GM12878 (cell line): ENCODE results near the gene ATP2A3. TPM values are rescaled to one million over a fixed set of nuclear protein-coding genes. Genes with fewer than 3 reads are reported as not detected.

ENCODE experiments used
- CREB1 ChIP-seq: IDR thresholded peaks from 2 replicates; pipeline ENCODE4 v1.6.1; 2012; ENCODE audit warnings: low read depth, mild to moderate bottlenecking, inconsistent platforms
- CREM ChIP-seq: IDR thresholded peaks from 2 replicates; pipeline ENCODE4 v1.6.1; 2014; ENCODE audit warnings: antibody characterized with exemption, low read depth
- IKZF1 ChIP-seq: fragments of 450-650 bp; conservative IDR thresholded peaks from 2 replicates; pipeline ENCODE4 v1.6.1; 2017; ENCODE audit warnings: antibody characterized with exemption, mild to moderate bottlenecking
- KDM1A ChIP-seq: fragments of 200-600 bp; sonication (generic); IDR thresholded peaks from 2 replicates; pipeline ENCODE4 v1.6.1; 2016; ENCODE audit warnings: borderline replicate concordance
- MEF2A ChIP-seq: IDR thresholded peaks from 2 replicates; pipeline ENCODE4 v1.6.1; 2011; ENCODE audit warnings: low read depth, mild to moderate bottlenecking, low read length, moderate library complexity; ENCODE audit not compliant: insufficient read depth
- NFIC ChIP-seq: IDR thresholded peaks from 2 replicates; pipeline ENCODE4 v1.6.1; 2012; ENCODE audit warnings: low read depth, mild to moderate bottlenecking, inconsistent platforms, low read length, moderate library complexity
- NR2C1 ChIP-seq: fragments of 450-650 bp; IDR thresholded peaks from 2 replicates; pipeline ENCODE4 v1.6.1; 2017; ENCODE audit warnings: antibody characterized with exemption, mild to moderate bottlenecking, moderate library complexity
- SUZ12 ChIP-seq: fragments of 200-600 bp; sonication (generic); IDR thresholded peaks from one replicate; pipeline ENCODE4 v1.6.1; 2018; ENCODE audit warnings: antibody characterized with exemption, mild to moderate bottlenecking; ENCODE audit not compliant: unreplicated experiment
- TARDBP ChIP-seq: IDR thresholded peaks from 2 replicates; pipeline ENCODE4 v1.6.1; 2016; ENCODE audit warnings: borderline replicate concordance
- WRNIP1 ChIP-seq: IDR thresholded peaks from 2 replicates; pipeline ENCODE4 v1.6.1; 2011; ENCODE audit warnings: low read depth, low read length, improper control_type of control experiment, borderline replicate concordance
- polyA plus RNA-seq, 11 experiments: library from polyadenylated mRNA; depleted of rRNA in 4 of 11; unstranded in 6 of 11; stranded (reverse) in 5 of 11; fragments of >200 nt; fragmentation: Nextera tagmentation in 4 of 11; fragmentation: Illumina TruSeq in 1 of 11; extraction: Ambion mirVana in 4 of 11; extraction: Trizol in 1 of 11; gene quantifications; 1 replicate in 1 of 11; 2 replicates in 10 of 11; pipeline versions ENCODE4 v1.2.1 to v1.2.3, GENCODE V29; 2011 to 2016; ENCODE audit warnings: inconsistent platforms in 2 of 11, missing spikeins in 2 of 11, low read depth in 1 of 11
- total RNA-seq, 4 experiments: library from RNA; depleted of rRNA in 3 of 4; stranded (reverse); fragments of >200 nt in 3 of 4; fragmentation: Illumina TruSeq in 1 of 4; extraction: Trizol in 1 of 4; gene quantifications; 2 replicates each; pipeline versions ENCODE4 v1.2.1 to v1.2.3, GENCODE V29; 2013 to 2021
- TF ChIP-seq, protein P1 (sequence below): fragments of 450-650 bp; IDR thresholded peaks from 2 replicates; pipeline ENCODE4 v1.6.1; 2017; ENCODE audit warnings: low read depth, mild to moderate bottlenecking, moderate library complexity
- TF ChIP-seq, protein P2 (sequence below): IDR thresholded peaks from 2 replicates; pipeline ENCODE4 v1.6.1; 2012; ENCODE audit warnings: improper control_type of control experiment, low read depth, low read length; ENCODE audit not compliant: insufficient replicate concordance

The ATP2A3 gene
- total and polyA plus RNA-seq, 10 of the 15 experiments (the other 5 are each of a cell fraction or from before 2014, with no cell fraction given), result 1.0 to 99.2 (median 37.9) TPM

DNA sequence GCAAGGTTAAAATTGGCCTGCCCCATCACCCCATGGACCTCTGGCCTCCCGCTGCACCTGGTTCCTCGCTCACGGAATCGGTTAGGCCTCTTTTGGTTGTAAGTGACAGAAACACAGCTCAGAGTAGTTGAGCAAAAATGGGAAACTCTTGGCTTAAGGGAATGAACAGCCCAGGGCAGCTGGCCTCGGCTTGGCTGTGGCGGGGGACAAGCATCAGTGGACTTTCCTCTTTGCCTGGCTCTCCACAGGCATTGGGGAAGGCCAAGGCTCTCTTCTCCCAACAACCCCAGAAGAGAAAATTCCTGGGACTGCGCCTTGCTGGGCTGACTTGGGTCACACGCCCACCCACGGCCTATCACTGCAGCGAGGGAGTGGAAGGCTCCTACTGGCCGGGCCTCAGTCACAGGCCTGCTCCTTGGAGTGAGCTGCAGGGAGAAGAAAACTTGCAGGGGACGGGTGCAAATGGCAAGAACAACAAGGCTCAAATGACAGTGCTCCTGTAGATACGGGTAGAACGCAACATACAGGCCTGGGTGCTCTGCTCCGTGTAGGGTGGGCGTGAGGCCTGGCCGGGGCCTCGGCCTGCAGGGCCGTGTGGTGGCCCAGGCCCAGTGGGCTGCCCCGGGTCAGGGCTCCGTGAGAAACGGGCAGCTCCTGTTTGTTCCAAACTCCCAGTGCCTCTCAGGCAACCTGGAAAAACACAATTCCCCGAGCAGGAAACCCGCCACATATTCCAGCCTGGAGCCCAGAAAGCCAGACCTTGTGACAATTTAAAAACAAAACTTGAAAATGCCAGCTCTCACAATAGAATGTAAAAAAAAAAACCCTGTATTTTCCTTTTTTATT lies 25.0 kb upstream of the ATP2A3 start (continued):
- no peak for TF ChIP-seq SUZ12
- TF ChIP-seq NR2C1, result no peak
- TF ChIP-seq IKZF1, result no peak
- no peak for TF ChIP-seq WRNIP1
- TF ChIP-seq NFIC, result no peak
- TF ChIP-seq CREB1, result no peak
- no peak for TF ChIP-seq TARDBP
- TF ChIP-seq, protein P1, sequence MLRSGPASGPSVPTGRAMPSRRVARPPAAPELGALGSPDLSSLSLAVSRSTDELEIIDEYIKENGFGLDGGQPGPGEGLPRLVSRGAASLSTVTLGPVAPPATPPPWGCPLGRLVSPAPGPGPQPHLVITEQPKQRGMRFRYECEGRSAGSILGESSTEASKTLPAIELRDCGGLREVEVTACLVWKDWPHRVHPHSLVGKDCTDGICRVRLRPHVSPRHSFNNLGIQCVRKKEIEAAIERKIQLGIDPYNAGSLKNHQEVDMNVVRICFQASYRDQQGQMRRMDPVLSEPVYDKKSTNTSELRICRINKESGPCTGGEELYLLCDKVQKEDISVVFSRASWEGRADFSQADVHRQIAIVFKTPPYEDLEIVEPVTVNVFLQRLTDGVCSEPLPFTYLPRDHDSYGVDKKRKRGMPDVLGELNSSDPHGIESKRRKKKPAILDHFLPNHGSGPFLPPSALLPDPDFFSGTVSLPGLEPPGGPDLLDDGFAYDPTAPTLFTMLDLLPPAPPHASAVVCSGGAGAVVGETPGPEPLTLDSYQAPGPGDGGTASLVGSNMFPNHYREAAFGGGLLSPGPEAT, result no peak
- TF ChIP-seq, protein P2, sequence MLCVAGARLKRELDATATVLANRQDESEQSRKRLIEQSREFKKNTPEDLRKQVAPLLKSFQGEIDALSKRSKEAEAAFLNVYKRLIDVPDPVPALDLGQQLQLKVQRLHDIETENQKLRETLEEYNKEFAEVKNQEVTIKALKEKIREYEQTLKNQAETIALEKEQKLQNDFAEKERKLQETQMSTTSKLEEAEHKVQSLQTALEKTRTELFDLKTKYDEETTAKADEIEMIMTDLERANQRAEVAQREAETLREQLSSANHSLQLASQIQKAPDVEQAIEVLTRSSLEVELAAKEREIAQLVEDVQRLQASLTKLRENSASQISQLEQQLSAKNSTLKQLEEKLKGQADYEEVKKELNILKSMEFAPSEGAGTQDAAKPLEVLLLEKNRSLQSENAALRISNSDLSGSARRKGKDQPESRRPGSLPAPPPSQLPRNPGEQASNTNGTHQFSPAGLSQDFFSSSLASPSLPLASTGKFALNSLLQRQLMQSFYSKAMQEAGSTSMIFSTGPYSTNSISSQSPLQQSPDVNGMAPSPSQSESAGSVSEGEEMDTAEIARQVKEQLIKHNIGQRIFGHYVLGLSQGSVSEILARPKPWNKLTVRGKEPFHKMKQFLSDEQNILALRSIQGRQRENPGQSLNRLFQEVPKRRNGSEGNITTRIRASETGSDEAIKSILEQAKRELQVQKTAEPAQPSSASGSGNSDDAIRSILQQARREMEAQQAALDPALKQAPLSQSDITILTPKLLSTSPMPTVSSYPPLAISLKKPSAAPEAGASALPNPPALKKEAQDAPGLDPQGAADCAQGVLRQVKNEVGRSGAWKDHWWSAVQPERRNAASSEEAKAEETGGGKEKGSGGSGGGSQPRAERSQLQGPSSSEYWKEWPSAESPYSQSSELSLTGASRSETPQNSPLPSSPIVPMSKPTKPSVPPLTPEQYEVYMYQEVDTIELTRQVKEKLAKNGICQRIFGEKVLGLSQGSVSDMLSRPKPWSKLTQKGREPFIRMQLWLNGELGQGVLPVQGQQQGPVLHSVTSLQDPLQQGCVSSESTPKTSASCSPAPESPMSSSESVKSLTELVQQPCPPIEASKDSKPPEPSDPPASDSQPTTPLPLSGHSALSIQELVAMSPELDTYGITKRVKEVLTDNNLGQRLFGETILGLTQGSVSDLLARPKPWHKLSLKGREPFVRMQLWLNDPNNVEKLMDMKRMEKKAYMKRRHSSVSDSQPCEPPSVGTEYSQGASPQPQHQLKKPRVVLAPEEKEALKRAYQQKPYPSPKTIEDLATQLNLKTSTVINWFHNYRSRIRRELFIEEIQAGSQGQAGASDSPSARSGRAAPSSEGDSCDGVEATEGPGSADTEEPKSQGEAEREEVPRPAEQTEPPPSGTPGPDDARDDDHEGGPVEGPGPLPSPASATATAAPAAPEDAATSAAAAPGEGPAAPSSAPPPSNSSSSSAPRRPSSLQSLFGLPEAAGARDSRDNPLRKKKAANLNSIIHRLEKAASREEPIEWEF, result no peak
- TF ChIP-seq KDM1A, result no peak
- TF ChIP-seq CREM, result no peak
- no peak for TF ChIP-seq MEF2A
